GM18870 (cell line): ENCODE measurements around the gene NDUFAB1.
"Not testable (repeated sequence)": the region's sequence is repeated elsewhere in the genome, so short reads cannot be mapped to it uniquely, and the experiment has no call there.

Experiments used
- ATAC-seq: cut with Tn5 transposase; IDR thresholded peaks from one replicate; pipeline ENCODE4 v1.9.1; 2021; ENCODE audit warnings: moderate library complexity; ENCODE audit not compliant: unreplicated experiment

The NDUFAB1 gene

DNA sequence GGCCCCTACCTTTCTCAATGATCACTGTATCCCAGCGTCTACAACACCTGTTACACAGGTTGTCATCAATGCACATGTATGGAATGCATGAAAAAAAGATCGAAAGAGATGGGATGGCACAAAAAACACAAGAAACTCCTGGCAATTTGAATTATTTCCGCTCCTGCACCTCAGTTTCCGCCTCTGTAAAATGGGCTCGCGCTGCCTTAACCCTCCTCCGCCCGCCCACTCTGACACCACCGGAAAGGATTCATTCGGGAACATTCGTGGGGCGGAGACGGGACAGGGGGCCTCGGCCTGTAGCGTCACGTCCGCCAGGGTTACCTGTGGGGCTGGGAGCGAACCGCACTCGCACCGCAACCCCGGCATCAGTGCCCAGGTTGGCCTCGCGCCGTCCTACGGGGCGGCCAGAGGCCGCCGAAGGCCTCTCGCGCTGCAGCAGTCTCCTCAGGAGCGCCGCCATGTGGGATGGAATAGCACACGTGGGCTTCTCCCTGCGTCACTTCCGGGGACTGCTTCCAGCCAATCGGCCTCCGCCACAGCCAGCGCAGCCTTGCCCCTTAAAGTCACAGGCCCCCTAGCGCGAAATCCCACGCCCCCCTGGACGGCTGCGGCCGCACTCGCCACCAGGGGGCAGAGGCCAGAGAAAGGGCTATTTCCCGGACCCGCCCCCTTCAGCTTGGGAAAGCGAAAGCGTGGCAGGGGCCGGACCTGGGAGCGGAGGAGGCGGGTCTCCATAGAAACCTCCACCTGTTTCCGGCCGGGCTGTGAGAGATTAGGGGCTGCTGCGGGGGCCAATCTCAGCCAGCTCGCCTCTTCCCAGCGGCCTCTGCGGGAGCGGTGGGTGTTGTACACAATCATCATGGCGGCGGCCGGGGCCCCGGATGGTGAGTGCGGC is 39.0 kb downstream of the NDUFAB1 start, which contains the start of the genes EARS2 and UBFD1:
TSS of gene EARS2 (minus strand) at position 470 of the 898 bp plus-strand sequence. CDS start at position 463, 7 bp downstream.
TSS of gene UBFD1 (plus strand) at position 847 of the 898 bp plus-strand sequence. CDS start at position 863, 16 bp downstream.
- peak; percentile 90 for ATAC-seq

DNA sequence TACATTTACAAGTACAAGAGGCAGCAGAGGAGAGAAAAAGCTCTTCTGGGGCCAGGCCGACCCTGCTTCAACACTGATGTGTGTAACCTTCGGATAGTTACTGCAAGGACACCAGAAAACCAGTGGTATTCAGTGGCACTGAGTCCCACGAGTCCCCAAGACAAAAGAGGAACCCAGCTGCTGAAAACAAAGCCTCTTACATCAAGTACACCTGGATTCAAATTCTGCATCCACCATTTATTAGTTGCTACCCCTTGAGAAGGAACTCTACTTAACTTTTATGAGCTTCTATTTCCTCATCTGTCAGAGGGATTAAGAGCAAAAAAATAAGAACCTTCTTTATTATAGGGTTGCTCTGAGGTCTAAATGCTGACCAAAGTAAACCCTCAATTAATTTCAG is 41.6 kb downstream of the NDUFAB1 start:
- no peak for ATAC-seq

DNA sequence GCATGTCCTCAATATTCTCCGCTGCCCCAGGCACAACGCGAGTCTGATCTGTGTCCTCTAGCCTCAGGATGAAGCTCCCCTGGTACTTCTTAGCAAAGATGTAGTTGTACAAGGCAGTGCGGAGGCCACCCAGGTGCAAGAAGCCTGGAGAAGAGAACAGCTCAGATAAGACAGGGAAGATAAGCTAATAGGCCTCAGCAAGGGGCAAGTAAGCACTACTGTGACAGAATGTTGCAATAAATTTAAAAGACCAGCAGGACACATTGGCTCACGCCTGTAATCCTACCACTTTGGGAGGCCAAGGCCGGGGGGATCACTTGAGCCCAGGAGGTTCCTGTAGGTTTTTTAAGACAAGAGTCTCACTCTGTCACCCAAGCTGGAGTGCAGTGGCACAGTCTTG is 44.0 kb downstream of the NDUFAB1 start:
- no peak for ATAC-seq

DNA sequence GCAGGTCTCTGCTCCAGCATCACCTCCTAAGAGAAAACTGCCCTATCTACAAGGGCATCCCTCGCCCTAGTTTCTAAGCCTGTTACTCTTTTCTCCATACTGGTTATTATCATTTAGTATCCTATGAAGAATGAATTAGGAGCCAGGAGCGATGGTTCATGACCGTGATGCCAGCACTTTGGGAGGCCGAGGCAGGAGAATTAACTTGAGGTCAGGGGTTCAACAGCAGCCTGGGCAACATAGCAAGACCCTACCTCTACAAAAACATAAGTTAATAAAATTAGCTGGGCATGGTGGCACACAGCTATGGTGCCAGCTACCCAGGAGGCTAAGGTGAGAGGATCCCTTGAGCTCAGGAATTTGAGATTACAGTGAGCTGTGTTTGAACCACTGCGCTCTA is 46.2 kb downstream of the NDUFAB1 start:
- ATAC-seq = no peak

DNA sequence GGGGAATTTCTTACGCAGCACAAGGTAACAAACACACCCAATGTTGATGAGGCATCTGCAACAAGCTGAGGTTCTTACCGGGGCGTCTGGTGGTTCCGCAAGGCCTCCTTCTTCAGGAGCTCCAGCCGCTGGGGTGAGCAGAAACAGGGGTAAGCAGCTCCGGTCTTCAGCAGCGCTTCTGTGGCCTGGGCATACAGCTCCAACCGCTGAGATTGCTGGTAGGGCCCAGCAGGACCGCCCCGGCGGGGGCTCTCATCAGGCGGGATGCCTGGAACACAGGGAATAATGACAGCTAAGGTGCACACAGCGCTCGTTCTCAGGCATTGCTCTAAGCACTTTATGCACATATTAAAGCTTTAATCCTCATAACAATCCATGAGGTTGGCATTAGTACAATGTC is 51.7 kb downstream of the NDUFAB1 start:
- no peak for ATAC-seq

DNA sequence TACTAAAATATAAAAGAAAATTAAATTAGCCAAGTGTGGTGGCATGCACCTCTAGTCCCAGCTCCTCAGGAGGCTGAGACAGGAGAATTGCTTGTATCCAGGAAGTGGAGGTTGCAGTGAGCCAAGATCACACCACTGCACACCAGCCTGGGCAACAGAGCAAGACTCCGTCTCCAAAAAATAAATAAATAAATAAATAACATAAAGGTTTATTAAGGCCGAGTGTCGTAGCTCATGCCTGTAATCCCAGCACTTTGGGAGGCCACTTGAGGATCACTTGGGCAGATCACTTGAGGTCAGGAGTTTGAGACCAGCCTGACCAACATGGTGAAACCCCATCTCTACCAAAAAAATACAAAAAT is 55.3 kb downstream of the NDUFAB1 start:
- not testable (repeated sequence) for ATAC-seq

DNA sequence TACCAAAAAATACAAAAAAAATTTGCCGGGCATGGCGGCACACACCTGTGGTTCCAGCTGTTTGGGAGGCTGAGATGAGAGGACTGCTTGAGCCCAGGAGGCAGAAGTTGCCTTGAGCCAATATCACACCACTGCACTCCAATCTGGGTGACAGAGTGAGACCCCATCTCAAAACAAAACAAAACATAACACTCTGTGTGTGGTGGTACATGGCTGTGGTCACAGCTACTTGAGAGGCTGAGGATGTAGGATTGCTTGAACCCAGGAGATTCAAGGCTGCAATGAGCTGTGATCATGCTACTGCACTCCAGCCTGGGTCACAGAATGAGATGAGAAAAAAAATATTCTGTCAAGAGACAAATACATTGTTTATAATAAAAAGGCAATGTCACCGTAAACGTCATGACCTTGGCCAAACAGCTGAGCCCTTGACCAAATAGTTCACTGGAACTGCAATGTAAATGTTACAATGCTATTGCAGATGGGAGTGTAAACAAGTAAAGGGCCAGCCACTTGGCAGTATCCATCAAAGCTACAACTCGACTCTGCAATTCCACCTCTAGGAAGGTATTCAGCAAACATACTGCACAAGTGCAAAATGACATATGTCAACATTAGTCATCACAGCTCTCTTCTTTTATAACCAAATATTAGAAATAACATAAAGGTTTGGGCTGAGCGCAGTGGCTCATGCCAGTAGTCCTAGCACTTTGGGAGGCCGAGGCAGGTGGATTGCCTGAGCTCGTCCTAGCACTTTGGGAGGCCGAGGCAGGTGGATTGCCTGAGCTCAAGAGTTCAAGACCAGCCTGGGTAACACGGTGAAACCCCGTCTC is 55.9 kb downstream of the NDUFAB1 start:
- ATAC-seq = no peak

DNA sequence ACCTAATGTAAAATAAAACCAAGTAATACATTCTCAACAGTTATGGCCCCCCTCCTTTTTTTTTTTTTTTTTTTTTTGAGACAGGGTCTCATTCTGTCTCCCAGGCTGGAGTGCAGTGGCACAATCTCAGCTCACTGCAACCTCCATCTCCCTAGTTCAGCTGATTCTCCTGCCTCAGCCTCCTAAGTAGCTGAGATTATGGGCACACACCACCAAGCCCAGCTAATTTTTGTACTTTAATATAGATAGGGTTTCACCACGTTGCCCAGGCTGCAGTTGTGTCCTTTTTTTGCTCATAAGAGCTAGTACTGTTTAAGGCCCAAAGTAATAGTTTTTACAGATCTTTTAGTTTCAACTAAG is 57.2 kb downstream of the NDUFAB1 start:
- no peak for ATAC-seq

DNA sequence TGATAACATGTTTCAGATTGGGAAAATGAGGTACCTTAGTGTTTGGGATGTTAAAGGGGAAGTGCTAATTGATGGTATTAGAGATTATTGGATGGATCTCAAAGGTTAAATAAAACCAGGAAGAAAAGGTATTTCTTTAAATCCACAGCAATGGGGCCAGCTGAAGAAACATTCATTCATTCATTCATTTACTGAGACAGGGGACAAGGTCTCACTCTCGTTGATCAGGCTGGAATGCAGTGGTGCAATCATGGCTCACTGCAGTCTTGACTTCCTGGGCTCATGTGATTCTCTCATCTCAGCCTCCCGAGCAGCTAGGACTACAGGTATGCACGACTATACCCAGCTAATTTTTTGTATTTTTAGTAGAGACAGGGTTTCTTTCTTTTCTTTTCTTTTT is 58.7 kb downstream of the NDUFAB1 start:
- no peak for ATAC-seq

DNA sequence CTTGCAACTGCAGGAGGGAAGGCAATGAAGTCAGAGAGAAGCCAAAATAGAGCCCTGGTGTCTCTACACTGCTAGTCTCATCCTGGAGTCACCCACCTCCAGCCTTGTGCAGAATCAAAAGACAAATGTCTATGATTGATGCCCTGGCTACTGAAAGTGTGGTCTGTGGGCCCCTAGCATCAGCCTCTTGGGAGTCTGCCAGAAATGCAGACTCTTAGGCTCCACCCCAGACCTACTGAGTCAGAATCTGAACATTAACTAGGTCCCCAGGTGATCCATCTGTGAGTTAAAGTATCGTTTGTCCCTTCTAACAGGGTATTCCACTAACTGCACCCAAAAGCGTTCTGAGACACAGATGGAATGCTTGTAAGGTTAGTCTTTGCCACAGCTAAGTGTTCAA is 60.2 kb downstream of the NDUFAB1 start:
- ATAC-seq = no peak

DNA sequence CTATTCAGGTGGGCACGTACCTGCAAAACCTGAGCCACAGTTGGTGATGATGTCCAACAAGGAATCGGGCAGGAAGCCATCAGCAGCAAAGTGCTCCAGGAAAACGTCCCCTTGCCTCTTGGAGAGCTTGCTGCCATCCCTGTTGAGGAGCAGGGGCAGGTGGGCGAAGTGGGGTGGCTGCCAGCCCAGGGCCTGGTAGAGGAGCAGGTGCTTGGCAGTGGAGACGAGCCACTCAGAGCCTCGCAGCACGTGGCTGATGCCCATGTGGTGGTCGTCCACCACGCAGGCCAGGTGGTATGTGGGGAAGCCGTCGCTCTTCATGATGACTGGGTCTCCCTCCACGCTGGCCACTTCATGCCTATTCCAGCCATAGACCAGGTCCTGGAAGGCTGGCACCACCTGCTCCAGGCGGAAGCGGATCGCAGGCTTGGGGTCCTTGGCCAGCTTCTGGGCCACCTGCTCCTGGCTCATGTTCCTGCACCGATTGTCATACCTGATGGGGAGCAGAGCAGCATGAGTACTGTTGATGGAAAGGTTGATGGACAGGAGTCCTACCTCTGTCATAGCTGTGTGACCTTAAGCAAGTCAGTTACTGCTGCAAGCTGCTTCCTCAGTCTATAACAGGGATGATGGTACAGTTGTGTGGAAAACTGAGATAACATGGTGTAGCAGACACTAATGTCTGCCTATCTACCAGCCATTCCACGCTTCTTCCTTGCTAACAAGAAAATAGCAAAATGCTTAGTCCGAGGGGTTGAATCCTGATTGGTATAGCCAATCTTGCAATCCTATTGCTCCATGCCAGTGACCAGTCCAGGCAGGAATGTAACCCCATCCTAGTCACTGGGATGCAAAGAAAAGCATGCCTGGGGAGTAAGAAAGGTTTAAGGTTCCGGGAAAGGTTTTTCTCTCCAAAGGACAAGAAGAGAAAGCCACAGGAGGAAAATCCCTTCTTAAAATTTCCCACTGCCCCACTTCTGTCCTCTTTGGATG is 61.0 kb downstream of the NDUFAB1 start:
- no peak for ATAC-seq

DNA sequence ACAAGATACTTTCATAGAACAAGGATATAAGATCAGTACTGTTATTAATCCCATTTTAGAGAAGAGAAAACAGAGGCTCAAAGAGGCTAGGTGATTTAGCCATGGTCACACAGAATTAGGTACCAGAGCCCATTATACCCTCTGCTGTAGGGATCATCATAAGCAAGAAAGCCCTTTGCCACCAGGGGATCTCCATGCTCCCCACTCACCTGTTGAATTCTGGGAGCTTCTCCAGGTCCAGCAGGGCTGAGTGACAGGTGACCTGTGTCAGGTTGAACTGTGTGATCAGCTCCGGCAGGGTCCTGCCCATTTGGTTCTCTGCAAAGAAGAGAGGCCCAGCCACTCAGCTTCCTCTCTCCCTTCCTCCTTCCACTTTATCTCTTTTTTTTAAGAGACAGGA is 63.7 kb downstream of the NDUFAB1 start:
- ATAC-seq = no peak
